Fibroblast of the aortic adventitia (primary cell): ENCODE measurements around the gene LTBP1. TPM values are rescaled to one million over a fixed set of nuclear protein-coding genes. Genes with fewer than 3 reads are reported as not detected.
A peak's percentile ranks its signal among the peaks of the same experiment; 100 is the strongest.

Experiments
- DNase-seq: peaks from one replicate; pipeline ENCODE4 v3.0.0-alpha.2; 2010; ENCODE audit warnings: low read depth
- H3K4me3 ChIP-seq: 2 replicates; pipeline ENCODE4 v1.5.1; 2011; ENCODE audit warnings: low read depth, mild to moderate bottlenecking, control low read depth, low read length, moderate library complexity
- total RNA-seq: library from RNA; depleted of rRNA; stranded (reverse); fragments of >200 nt; gene quantifications from 2 replicates; pipeline ENCODE4 v1.2.3, GENCODE V29; 2012; ENCODE audit warnings: low replicate concordance
- TF ChIP-seq, protein P1 (sequence below): IDR thresholded peaks from 2 replicates; pipeline ENCODE4 v1.5.1; 2011; ENCODE audit warnings: mild to moderate bottlenecking, low read length, control low read depth, inconsistent platforms; ENCODE audit not compliant: insufficient read depth

LTBP1 gene
- total RNA-seq, 1 donor: 947 TPM

DNA sequence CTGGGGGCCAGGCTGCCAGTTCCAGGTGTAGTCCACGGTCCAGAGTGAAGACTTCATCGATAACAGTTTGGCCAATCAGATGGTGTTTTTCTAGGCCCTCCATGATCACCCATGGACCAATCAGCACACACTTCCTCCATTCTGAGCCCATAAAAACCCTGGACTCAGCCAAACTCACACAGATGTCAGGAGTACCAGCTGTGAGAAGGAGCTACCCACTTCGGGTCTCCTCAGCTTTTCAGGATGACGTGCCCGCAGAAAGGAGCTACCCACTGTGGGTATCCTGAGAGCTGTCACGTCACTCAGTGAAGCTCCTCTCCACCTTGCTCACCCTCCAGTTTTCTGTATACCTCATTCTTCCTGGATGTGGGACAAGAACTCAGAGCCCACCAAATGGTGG is 319.7 kb downstream of the LTBP1 start:
- DNase-seq: no peak
- TF ChIP-seq, protein P1, sequence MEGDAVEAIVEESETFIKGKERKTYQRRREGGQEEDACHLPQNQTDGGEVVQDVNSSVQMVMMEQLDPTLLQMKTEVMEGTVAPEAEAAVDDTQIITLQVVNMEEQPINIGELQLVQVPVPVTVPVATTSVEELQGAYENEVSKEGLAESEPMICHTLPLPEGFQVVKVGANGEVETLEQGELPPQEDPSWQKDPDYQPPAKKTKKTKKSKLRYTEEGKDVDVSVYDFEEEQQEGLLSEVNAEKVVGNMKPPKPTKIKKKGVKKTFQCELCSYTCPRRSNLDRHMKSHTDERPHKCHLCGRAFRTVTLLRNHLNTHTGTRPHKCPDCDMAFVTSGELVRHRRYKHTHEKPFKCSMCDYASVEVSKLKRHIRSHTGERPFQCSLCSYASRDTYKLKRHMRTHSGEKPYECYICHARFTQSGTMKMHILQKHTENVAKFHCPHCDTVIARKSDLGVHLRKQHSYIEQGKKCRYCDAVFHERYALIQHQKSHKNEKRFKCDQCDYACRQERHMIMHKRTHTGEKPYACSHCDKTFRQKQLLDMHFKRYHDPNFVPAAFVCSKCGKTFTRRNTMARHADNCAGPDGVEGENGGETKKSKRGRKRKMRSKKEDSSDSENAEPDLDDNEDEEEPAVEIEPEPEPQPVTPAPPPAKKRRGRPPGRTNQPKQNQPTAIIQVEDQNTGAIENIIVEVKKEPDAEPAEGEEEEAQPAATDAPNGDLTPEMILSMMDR: no peak
- no peak overlapping the region for H3K4me3 ChIP-seq

DNA sequence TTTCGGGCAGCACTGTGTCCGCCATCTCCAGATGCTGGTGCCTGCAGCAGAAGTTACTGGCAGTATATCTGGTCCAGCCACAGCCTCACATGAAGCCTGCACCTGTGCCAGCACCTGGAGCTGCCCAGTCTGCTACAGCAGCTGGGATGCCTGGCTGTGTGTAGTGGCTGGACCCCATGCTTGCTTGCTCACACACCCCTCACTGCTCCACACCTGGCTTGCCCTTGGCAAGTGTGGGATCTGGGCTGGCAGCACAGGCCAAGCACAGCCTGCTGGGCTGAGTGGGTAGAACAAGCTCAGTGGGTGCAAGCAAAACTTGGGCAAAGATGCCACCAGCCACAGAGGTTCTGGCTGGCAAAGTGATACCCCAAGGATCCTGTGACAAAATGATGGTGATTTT is 320.3 kb downstream of the LTBP1 start:
- H3K4me3 ChIP-seq: no peak overlapping the region
- no peak for DNase-seq
- TF ChIP-seq, protein P1: no peak

DNA sequence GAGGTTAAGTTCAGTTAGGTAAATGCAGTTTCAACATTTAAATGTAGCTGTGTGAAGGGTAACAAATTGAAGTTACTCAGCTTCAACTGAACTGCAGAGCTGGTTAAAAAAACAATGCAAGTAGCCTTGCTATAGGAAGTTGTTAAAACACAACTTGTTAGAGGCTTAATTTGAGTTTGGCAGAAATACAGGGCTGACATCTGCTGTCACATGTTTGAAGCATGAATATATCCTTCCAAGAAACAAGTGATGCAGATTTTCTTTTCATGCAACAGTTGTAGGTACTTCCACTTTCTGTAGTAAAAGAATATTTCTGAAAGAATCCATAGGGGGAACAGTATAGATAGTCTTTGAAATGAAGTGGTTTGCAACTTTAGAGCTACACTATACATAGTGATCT is 321.0 kb downstream of the LTBP1 start:
- TF ChIP-seq, protein P1: no peak
- DNase-seq: peak; percentile 50
- H3K4me3 ChIP-seq: no peak overlapping the region

DNA sequence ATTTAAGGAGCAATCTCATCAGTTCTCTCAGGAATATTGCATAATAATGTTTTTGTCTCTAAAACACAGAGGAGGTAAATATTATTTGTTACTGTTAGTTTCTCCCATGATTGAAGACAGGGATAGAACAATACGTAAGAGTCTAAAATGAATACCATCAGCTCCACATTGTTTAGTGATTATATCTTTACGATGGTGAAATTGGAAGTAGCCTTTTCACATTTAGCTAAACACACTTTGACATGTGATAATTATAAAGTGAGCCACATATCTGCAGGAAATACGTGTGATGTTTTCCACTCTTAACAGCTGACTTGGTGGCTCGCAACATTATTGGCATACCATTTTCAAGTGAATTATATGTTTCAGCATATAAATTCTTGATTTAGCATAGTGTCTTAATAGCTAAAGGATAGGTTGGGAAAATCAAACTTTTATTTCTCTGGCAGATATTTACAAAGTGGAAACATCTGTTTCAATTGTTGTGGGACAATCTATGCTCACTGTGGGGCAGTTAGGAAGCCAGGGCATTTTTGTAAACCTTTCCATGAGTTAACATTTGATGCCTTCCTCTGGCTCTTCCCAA is 321.6 kb downstream of the LTBP1 start:
- TF ChIP-seq, protein P1: no peak
- H3K4me3 ChIP-seq: no peak overlapping the region
- peak; percentile 52 for DNase-seq

DNA sequence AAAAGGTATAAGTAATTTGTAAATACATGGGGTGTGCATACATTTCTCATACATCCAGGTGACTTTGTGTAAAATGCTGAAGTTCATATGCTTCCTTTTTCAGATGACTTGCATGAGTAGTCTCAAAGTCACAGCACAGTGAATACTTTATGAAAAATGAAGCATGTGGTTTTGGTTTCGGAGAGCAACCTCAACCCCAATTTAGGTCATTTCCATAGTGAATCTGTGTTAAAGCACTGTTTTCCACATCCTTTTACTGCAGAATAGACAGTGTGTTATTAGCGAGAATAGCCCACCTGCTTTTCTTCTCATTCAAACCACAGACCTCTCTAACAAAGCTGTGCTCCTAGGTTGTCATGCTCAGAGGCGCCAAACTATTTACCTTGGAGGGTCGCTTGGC is 325.2 kb downstream of the LTBP1 start:
- TF ChIP-seq, protein P1: no peak
- peak; percentile 30 for DNase-seq
- H3K4me3 ChIP-seq: no peak overlapping the region

DNA sequence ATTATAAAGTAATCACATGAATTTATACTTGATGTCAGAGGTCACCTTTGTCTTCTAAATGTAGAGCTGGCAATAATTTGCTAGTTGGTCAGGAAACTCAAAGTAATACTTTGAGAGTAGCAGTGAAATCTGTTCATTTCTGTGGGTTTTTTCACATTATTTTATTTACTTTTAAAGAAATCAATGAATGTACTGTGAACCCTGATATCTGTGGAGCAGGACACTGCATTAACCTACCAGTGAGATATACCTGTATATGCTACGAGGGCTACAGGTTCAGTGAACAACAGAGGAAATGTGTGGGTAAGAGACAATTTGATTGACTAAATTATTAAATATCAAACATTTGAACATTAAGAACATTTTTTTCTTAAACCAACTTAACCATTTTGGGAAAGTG is 326.7 kb downstream of the LTBP1 start:
- DNase-seq: no peak
- H3K4me3 ChIP-seq: no peak overlapping the region
- TF ChIP-seq, protein P1: no peak

DNA sequence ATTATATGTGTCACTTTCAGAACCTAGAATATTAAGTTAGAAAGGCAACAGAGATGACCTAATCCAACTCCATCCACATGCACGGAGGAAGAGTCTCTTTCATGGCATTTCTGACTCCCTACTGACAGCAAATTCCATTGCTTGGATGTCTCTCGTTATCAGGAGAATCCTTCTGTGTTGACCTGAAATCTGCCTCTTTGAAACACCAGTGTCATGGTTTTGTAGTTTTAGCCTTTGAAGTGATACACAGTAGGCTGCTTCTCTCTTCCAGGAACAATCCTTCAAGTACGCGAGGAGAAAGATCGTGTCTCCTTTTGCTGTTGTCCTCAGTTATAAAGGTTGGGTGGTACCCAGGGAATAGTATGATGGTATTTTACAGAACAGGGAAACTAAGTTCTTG is 327.8 kb downstream of the LTBP1 start:
- TF ChIP-seq, protein P1: no peak
- no peak overlapping the region for H3K4me3 ChIP-seq
- no peak for DNase-seq
